NCI-H446 (cell line): ENCODE data around the gene GUCA2B.
A peak's percentile ranks its signal among the peaks of the same experiment; 100 is the strongest.

Source experiments
- DNase-seq, 2 experiments: peaks; one replicate each; lab custom pipeline; 2025; lab: John Stamatoyannopoulos, UW

The GUCA2B gene

DNA sequence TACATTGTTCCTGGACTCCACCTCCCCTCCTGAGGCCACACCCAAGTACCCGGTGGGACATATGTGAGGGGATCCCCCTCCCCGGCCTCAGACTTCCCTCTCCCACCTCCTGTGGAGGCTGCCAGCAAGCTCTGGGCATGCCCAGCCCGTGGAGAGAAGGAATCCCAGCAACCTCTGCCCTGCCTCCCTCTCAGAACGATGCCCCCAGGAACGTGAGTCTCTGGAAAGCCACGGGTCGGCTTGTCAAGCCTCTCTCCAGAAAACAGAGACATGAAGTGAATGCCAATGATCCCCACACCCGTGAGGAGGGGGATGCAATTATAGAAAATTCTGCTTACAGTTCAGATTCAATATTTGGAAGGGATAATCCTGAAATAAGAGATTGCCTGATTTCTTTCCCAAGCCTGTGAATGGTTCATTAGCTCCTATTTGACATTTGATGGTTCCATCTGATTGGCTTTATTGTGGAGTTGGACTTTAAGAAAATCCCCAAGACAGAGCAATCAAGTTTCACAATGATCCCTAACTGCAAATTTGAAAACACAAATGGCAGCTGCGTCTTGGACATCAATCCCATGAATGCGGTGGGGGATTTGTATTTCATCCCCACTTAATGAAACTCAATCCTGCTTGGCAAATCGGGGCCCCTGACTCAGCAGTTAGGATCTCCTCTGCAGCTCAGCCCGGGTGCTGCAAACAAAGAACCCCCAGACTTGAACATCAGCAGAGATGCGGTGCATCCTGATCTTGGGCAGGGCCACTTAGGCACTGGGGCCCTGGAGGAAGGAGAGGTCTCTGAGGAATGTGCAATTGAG lies 9.1 kb upstream of the GUCA2B start:
- DNase-seq = no peak

DNA sequence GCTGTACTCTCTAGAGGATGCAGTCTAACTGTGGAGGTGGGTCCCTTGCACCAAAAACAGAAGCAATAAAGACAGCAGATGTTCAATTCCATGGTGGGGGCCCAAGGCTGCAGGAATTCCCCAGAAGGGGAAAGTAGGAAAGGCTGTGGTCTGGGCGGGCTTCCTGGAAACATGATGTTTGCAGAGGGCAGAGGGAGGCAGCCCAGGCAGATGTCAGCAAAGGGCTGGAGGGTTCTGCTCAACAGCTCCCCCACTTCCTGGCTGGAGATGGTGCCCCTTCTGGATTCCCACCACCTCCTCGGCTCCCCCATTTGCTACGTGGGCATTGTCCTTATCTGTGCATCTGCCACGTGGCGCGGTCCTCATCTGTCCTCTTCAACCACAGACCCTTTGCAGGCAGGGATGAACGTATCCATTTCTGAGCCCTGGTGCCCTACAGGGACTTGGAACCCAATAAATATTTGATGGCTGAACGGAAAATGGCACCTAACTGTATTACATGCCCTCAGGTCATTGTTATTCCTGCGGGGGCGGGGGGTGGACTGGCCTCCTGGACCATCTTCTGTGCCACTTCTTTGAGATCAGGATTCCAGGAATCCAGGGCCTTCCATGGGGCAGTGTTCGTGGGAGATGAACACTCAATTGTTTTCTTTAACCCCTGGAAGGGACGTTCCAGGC lies 8.4 kb upstream of the GUCA2B start:
- no peak for DNase-seq

DNA sequence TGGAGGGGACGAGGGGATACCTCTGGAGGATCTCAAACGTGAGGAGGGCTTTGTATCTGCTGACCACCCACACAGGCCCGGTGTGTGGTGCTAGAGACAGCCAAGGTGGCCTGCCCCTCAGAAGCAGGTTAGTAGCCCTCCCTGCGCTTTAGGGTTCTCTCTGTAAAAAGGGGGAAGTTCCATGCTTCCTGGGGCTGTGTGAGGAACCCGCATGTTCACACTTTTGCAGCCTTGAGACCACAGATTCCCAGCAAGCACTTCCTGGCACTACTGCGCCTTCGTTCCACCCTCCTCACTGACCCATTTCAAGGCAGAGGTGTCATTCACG lies 7.9 kb upstream of the GUCA2B start:
- DNase-seq = no peak

DNA sequence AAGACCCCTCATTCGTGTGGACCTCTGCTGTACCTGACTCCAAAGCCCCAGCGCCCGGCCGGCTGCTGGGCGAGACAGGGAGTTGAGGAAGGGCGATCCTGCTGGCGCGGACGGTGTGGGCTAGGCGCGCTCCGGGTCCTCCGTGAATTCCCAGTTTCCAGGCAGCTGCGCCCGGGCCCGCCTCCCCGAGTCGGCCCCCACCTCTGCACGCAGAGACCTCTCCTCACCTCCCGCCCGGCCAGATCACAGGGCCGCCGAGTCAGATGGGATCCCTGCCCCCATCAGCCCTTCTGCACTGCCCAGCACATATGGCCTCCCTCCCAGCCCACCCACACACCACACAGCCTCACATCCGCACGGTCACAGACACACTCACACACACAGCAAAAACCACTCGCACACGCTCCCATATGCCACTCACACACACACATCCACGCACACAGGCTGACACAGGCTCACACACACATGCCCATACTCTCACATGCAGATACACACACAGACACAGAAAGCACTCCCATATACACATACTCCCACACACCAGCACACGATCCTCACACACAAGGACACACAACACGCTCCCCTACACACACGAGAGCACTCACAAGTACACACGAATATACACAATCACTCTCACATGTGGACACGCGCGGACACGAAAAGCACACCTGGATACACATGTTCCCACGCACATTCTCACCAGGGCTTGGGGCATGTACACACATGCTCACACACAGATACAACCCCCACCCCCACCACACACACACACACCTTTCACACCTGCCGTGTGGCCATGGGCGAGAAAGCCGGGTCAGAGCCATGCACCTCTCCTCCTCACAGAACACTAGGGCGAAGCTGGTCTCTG lies 7.2 kb upstream of the GUCA2B start:
- no peak for DNase-seq

DNA sequence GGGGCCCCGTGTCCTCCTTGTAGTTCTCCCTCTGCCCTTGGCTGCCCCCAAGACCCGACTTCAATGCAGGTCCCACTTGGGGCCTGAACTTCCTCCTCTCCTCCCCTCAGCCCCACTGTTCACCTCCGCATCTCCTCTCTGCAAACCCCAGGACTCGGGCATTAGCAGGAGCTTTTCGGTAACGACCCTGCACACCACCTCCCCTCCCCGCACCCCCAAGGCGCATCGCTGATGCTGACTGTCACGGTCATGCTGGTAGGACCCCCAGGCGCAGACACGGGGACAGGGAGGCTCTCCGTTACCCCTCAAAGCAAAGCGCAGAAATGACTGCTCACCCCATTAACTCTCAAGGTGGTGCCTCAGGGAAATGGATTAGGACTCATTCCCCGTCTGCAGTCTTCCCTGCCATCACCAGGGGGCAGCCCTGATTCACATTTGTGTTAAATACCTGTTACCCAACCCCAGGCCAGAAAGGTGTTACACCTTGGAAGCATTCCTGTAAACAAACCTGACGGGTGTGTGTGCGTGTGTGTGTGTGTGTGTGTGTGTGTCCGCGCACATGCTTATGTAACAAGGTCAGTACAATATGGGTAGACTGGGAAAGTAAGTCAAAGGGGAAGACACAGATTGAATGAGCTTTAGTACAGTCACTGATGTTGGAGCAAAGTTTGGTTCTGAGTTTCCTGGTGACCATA lies 6.4 kb upstream of the GUCA2B start:
- peak in 1 of 2 experiments; percentile 69 for DNase-seq

DNA sequence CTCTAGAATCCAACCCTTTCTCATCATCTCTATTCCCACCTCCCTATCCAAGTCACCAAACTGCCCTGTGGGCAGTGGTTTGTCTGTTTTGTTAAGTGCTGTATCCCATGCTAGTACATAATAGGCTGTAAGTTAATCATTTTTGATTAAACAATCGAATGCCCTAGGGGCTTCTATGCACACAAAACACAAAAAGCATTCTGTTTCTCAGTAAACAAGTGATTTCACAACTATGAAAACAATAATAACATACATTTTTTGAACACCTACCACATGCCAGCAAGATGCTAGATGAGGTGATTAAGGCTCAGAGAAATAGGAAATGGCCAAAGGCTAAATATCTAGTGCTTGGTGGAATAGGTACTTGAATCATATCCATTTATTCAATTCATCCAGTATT lies 5.0 kb upstream of the GUCA2B start:
- DNase-seq = no peak

DNA sequence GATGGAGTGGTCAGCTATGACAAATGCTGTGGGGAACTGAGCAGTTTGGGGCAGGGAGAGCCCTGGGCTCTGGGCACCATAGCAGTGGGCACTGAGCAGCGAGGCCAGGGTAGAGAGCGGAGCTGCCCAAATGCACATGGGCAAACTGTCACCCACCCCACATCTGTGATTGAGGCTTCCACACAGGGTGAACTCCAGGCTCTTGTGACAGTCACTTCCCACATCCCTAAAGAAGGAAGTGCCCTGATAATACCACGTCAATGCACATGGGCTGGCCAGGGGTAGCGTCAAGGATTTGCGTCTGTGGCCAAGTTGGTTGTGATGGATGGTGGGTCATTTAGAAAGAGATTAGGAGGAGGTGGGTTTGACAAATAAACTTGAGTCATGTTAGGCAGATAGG lies 2.6 kb upstream of the GUCA2B start:
- DNase-seq = no peak

DNA sequence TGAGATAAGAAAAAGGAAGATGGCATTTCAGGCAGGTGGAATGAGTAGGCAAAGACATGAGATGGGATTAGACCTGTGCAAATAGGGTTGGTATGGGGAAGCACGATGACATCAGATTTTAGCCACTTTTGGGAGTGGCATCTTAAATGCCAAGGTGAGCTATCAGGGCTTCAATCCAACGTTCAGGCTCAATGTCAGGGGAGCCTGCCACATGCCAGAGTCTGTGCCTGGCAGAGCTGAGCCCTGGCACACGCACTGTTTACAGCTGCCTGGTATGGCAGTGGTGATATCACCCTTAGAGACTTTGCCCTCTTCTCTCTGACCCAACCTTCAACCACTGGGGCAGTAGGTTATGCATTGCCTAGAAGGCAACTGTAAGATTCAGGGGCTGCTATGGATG lies 1.1 kb upstream of the GUCA2B start:
- no peak for DNase-seq

DNA sequence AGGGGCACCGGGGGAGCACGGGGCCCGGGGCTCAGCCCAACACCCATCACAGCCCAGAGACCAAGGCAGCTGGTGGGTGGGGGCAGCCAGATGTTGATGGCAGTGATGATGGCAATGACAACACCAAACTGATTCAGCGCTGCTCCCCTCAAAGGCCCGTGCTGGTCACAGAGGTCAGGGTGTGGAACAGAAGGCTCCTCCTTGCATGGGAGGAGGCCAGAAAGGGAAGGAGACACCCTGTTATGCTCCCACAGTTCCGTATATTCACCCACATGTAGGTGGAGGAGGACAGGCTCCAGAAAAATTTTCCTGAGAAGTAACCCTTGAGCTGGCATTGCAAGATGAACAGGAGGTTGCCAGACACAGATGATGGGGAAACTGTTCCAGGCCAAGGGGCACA lies 414 bp downstream of the GUCA2B start:
- DNase-seq = no peak

DNA sequence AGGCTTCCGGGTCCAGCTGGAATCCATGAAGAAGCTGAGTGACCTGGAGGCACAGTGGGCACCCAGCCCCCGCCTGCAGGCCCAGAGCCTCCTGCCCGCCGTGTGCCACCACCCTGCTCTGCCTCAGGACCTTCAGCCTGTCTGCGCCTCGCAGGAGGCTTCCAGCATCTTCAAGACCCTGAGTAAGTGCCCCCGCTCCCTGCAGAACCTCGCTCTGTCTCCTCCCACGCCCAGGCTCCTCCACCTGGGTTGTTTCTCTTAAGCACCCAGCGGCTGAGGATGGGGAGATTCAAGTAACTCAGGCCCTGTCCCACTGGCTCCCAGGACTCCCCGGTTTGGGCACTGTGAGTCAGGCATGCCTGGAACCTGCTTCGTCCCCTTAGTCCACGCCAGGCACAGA lies 1.5 kb downstream of the GUCA2B start:
- DNase-seq = no peak

DNA sequence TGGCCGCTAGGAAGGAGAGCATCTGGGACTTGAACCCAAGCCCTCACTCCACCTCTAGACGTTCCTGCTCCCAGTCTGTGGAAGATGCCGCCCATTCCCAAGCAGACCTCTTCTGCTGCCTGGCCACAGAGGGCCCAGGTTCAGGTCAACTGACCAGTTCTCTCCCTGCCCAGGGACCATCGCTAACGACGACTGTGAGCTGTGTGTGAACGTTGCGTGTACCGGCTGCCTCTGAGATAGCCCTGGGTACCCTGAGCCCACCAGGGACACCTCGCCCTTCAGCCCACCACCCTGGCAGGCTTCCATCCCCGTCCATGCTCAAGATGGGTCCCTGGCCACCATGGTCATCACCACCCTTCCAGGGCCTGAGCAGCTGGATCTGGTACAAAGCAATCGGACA lies 2.2 kb downstream of the GUCA2B start:
- no peak for DNase-seq

DNA sequence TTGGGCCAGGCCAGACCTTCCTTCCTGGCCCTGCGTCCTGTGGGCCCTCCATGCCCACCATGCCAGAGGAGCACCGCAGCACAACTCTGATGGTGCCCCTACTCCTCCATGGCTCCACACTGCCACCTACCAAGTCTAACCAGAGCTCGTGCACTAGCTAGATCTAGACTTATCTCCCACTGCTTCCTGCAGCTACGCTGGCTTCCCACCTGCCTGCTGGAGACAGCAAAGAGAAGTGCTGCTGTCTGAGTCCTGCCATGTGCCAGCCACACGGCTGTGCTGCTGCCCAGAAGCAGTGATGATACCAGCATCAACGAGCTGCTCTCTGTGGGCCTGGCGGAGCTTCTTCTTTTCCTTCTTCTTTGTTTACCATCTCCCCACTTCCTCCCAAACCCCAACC lies 4.5 kb downstream of the GUCA2B start:
- DNase-seq = no peak

DNA sequence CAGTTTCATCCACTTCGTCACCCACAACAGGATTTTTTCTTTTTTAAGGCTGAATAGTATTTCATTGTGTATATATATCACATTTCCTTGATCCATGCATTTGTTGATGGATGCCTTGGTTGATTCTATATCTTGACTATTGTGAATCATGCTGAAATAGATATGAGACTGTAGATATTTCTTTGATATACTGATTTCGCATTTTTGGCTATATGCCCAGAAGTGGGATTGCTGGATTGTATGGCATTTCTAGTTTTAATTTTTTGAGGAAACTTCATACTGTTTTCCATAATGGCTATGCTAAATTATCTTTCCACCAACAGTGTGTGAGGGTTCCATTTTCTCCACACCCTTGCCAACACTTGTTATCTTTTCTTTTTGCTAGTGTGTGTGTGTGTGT lies 5.0 kb downstream of the GUCA2B start:
- no peak for DNase-seq

DNA sequence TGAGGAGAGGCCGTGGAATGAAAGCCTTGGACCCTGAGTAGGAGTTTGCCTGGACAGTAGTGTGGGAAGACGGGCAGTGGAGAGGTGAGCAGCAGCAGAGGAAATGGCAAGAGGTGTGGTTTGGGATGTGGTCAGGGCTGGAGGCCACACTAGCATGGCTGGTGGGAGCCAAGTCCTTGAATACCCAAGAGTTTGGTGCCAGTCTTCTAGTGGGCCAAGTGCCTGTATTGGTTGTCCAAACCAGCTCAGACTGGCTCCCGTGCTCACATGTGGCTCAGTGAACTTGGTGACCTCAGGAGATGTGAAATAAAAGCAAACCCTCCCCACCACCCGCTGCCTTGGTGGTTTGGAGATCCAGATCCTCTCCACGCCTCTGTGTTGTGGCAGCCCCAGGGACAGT lies 9.0 kb downstream of the GUCA2B start:
- no peak for DNase-seq

DNA sequence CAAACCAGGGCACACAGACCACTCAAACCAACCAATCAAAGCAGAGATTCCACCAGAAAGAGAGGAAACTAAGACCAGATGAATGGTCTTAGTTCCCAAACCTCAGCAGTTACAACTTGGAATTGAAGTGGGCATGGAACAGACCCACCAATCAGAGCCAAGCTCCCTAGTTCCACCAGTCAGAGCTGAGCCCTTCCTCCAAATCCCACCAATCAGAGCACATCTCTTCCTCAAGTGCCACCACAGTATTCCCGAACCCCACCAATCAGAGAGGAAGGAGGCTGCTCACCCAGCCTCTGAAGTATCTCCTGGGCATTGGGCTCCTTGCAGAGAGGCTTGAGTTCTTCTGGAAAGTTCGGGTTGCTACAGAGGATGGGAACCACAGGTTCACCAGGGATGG lies 9.9 kb downstream of the GUCA2B start:
- DNase-seq = no peak

DNA sequence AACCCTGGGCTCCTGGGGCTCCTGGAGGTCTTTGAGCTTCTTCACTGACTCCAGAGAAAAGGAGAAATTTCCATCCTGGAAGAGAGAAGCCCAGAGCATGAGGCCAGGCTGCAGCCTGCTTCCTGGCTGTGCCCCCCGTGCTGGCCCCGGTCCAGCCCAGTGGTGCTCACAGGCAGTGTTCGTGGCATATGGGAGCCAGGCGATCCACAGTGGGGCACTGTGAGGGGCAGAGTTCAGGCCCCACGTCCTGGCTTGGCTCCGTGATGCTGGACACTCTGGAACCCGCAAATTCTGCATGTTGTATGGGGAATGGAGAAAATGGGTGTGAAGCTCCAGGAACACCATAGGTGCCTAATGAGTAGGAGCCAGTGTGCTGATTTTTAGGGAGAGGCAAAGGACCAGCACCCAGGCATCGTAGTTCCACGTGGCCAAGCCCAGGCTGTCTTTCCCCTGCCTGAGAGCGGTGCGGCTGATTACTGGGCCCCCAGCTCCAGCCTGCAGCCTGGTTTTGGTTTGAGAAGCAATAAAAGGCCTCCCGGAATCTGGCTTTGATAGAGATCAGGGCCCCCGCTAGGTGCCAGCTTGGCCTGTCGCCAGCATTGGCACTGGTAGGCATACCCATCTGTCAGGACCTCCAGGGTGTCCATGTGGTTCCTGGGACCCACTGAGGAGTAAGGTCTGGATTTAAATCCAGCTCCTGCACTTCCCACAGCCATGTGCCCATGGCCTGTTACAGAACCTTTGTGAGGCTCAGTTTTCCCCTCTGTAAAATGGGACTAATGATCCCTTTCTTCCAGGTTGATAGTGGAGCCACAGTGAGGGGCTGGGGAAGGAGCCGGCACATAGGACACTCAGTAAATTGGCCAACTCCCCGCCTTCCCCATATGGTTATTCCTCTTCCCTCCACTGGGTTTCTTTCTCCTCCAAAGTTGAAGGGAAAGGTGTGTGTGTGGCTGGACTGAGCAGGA lies 10.6 kb downstream of the GUCA2B start:
- DNase-seq = peak in 1 of 2 experiments; percentile 76

DNA sequence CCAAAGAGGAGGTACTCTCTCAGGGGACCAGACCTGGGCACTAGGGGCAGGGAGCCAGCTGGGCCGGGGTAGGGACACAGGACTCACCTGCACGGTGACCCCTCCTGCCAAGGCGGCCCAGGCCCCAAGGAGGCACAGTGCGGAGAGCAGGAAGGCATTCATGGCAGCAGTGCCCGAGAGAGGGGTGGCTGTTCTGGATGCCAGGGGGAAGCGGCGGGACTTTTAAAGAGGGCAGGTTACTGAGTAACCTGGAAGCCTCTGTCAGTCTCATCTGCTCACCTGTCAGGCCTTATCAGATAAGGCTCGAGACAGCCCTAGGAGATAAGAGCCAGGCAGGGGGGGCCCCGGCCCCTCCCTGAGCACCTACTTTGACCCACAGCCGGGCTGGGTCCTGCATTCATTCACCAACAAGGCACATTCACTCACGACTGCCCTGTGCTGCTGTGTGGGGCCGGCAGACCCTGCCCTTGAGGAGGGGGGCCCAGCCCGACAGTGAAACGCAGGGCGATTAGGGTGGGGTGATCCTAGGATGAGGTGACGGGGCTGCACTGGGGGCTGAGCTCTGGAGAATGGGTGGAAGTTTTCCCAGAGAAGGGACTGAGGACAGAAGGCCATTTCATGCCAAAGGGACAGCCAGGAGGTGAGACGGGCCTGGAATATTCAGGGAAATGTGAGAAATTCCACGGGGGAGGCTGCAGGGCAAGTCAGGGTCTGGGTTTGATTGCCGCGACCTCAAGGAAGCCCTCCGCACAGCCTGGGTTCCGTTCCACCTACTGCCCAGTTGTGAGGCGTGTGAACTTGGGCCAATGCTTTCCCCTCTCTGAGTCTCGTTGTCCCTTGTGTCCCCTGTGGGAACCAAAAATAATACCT lies 11.6 kb downstream of the GUCA2B start, which contains the start of gene GUCA2A:
Gene GUCA2A, minus strand, starts transcription at position 195 of the 870 bp plus-strand sequence. Its CDS starts 33 bp downstream, at position 162.
- DNase-seq = no peak

DNA sequence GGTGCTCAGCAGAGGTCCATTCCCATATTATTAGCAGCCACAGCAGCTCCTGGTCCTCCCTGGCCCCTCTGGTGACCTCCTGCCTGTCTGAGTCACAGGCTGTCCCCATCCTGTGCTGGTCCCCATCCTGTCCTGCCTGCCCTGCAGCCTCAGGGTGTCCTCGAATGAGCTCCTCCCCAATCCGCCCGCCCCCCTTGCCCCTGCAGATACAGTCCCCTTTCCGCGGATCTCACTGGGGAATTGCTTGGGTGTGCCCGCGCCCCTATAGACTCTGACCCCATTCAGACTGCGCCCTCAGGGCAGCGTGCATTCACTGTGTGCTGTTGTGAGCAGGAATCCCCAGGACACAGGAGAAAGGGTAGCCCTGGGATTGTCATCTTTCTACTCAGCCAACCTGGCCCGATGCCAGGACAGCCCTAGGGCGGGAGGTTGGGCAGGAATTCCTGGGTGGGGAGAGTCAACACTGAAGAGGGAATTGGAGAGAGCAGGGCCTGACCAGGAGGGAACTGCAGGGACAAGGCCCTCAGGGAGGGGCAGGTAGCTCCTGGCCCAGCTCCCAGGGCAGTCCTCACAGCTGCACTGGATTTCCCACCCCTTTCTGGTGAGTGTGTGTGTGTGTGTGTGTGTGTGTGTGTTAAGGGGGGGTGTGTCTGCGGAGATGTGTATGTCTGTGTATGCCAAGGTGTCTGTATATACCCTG lies 12.5 kb downstream of the GUCA2B start:
- DNase-seq = peak in 1 of 2 experiments; percentile 61
